ENCODE results near the gene TOMM22. TPM values are rescaled to one million over a fixed set of nuclear protein-coding genes. Genes with fewer than 3 reads are reported as not detected.

Gene TOMM22
- total RNA-seq, 1 experiment from 2014 or later = 56.5 TPM

DNA sequence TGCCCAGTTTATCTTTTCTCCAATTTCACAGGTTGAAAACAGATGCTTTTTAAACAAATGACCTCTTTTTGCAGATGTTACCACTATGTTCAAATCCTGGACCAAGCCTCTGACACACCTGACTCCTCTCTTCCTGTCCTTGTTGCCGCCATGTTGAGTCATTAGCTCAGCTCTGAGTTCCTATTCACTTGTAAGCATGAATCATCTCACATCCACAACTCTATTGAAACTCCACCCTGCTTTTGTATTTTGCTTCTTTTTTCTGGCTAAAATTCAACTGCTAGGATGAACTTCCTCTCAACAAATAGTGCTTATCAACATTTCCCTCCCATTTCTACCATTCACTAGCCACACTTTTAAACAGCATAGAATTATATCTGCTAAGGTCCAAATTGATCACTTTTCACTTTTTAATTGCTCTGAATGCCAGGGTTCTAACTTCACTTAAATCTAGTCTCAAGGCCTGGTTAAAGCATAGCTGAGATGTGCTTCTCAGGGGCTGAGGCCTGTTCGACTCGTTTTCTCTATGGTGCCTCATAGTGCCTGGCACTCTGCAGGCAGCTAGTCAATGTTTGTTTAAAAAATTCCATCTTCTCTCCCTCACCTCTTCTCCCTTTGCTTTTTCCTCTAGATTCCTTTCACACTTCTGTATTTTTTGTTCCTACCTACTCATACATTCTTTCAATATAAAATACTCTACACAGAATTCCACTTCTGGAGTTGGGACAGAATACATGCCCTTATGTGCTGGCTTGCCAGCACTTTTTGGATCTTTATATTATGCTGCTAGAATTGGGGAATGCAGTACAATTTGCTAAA lies 15.1 kb downstream of the TOMM22 start:
- DNase-seq (ENCODE audit: low read depth) = peak; percentile 70

DNA sequence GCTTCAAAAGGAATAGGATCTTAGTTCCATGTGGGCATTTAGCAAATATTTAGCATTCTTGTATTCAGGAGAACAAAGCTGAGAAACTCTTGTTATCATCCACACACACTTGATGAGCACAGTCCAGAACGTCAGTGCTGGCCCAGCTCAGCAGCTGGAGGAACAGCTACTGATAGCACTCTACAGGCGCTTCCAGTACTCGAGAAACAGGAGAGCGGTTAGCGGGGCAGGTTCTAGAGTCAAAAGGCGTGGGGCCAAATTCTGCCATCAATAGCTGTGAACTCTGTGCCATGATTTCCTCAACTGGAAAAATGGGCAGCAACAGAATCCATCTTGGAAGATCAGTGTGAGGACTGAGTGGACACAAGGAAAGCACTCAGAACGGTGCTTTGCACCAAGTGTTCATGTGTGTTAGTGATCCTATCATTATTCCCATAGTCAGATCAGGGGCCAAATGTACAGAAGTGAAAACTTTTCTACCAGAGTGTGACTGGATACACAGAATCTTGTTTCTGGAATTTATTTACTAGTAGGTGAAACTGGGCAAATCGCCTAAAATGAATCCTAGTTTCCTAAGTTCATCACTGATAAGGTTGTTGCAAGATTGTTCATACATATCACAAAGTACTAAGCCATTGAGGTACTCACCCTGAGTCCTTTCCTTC lies 15.8 kb downstream of the TOMM22 start:
- DNase-seq (ENCODE audit: low read depth) = no peak

DNA sequence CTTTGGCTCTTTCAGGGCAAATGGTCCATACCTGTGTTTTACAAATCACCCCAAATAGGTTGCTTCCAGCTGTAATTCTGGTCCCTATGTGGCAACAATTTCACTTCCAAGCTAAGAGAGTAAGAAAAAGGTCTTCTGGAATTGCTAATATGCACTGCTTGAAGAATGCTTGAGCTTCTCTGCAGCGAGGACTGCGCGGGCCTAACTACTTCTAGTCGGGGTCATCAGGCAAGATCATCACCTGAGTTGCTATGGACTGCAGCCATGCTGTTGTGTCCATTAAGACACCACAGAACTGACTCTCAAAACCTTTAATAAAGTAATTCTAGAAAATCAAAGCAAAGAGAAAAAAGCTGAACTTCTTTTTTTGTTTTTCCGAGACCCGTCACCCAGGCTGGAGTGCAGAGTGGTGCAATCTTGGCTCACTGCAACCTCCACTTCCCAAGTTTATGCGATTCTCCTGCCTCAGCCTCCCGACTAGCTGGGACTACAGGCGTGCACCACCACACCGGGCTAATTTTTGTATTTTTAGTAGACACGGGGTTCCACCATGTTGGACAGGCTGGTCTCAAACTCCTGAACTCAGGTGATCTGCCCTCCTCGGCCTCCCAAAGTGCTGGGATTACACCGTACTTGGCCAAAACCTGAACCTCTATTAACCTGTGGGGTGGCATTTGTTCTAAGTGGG lies 16.8 kb downstream of the TOMM22 start:
- DNase-seq (ENCODE audit: low read depth) = no peak

DNA sequence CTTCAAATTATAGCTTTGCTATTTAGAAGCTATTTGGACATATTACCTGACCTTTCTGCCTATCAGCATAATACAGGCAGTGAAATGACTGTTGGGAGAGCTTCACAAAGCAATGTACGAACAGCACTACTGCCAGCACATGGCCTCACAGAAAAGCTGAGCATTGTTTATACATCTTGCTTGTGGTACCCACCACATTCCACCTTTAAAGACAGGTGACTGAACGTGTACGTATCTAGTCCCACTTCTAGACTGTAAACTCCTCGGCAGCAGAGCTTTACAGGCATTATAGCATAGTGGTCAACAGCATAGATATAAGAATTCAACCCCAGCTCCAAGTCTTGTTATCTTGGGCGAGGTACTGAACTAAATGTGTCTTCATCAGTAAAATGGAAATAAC lies 17.4 kb downstream of the TOMM22 start:
- no peak for DNase-seq (ENCODE audit: low read depth)

DNA sequence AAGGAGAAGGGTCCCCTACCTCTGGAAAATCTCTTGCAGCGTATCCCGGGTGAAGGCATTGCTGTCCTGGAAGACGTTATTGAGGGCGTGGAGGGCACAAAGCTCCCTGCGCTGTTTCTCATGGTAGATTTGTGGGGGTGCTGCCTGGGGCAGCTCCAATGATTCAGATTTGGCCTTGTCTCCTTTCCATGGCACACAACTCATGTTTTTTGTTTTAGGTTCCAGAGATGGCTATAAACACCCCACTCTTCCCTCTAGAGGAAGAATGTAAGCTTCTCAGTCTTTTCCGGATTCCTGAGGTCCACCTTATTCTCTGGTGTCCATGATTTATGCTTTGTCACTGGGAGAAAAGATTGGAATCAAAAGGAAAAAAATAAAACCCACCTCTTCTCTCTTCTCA lies 18.0 kb downstream of the TOMM22 start:
- DNase-seq (ENCODE audit: low read depth) = peak; percentile 39

DNA sequence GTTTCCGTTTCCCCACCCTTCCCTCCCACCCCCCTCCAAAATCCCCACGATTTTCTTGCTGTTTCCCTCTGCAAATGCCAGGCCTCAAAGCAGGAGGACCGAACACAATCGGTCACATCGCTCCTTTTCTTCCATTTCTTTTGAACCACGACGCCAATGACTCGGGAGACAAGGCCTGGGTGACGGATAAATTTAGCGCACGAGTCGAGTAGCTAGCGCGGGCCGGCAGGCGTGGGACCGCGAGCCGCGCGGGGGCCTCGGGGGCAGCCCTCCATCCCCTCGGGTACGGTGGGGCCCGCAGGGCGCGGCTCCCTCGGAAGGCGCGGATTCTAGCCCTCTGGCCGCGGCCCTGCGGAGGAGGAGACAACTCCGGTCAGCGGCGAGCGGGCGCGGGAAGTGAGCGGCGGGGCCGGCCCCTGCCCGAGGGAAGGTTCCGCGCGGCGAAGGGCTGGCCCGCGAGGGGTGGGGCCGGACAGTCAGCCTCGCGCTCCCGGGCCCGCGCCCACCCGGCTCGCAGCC lies 18.6 kb downstream of the TOMM22 start:
- peak; percentile 76 for DNase-seq (ENCODE audit: low read depth)

DNA sequence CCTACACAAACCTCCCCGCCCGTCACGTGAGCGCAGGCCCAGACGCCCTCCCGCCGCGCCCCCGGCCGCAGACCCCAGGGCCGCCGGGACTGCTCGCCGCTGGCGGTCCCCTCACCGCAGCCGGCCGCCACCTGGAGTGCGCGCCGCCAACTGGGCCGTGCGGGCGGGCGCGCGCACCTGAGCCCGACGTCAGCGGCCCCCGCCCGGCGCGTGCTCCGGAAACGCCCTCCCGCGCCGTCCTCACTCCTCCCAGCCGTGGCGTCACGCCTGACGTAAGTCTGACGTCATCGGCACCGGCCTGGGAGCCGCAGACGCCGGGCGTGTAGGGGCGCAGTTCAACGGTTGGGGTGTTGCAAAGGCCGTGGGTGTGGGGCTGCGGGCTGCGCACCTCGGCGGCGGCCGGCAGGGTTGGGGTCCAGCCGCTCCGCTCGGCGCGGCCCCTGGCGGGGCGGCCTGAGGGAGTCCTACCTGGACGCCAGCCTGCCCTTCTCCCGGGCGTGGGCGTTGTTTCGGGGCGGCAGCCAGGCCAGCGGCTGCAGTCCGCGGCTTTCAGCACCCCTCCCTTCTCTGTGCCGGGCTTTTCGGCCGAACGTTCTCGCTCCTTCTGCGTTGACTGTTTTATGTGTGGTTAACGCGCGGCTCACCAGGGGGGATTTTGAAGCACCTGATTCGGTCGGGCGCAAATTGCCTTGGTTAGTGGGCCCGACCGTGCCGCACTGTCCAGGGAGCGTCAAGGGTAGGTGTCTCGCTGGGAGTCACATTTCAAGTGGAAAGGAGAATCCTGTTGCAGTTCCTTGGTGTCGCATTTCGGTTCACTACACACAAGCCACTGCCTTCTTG lies 19.3 kb downstream of the TOMM22 start, which contains the start of gene JOSD1:
Gene JOSD1, minus strand, starts transcription at position 155 of the 840 bp plus-strand sequence. CDS start 956 bp downstream, outside the sequence.
- peak; percentile 90 for DNase-seq (ENCODE audit: low read depth)

DNA sequence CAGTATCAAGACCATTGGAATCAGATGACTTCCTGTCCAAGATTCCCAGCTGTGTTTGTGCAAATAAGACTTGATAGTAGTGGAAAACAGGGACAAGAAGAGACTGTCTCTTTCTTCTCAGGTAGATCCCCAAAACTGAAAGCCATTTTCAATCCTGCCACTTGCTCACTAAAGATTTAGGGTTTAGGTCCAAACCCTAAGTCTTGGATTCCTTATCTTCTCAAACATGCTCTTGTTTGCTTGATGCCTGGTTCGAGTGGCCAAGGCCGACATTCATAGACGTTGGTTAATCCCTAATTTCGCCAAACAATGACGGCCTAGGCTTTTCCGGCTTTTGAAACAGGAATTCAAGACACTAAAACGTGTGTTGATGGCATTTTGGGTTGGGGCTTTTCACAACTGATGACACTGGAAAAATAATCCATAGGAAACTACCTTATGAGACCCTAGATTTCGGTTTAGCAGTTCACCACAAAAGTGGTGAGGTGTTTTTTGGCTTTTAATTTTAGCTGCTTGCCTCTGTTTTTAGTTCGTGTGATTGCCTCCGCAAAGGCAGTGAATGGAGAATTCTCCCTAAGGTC lies 23.0 kb downstream of the TOMM22 start:
- no peak for DNase-seq (ENCODE audit: low read depth)

DNA sequence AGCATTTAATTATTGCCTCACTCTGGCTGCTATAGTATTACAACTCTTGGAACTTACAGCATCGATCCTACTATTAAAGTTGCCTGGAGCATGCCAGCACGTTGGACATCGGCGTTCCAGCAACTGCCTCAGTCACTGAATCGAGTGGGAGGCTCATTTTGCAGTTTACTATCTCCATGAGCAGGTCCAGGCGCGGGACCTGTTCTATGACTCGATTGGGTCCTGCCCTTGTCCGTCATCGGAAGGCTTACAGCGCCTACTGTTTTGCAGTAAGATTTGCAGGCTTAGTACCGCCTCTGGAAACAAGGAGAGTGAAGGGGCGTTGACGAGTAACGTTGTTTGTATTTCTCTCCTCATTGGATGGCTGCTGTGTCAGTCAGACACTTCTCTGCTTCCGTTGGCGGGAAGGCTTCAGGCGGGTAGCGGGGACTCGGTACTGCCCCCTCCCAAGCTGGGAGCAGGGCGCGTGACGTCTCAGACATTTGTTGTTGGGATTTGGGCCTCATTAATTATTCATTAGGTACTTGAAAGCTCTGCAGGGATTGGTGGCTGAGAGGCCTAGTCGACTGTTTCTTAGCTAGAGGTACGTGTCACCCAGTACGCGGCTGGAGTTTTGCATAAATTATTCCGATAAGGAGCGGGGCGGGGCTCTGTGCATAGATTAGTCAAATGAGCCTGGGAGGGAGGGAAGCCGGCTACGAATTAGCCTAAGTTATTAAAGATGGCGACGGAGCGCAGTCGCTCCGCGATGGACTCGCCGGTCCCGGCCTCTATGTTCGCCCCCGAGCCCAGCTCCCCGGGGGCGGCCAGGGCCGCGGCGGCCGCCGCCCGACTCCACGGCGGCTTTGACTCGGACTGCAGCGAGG lies 23.7 kb downstream of the TOMM22 start, which contains the start of gene GTPBP1:
Gene GTPBP1, plus strand, starts transcription at position 710 of the 866 bp plus-strand sequence. Its CDS starts 12 bp downstream, at position 722.
- DNase-seq (ENCODE audit: low read depth) = peak; percentile 100

DNA sequence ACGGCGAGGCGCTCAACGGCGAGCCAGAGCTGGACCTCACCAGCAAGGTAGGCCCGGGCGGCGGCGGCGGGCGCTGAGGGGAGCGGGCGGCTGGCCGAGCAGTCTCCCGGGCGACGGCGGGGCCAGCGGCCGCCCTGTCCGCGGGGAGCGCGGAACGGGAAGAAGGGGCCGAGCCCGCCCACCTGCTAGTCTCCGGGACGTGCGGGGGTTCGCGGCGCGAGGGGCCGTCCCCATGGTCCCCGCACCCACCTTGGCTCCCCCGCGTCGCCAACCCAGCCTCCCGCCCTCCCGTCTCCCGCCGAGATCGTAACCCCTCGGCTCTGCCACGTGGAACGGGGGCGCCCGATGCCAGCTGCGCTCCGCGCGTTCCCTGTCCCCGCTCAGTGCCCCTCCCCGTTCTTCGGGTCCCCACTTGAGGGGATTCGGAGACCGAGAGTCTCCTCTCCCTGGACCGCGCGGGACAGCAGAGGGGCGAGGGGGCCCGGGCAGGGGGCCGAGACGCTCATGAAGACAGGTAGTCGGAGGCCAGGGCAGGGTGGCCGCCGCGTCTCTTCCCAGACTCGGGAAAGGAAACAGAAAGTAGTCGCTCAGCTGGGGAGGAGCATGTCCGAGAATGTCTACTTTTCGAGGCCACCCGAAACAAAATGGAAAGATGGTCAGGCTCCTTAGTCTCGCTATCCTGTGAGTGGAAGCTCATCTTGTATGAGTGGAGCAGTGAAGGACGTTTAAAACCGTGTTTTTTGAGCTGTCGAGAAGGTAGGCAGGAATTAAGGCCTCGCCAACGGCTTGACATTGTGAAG lies 24.5 kb downstream of the TOMM22 start:
- DNase-seq (ENCODE audit: low read depth) = peak; percentile 37

DNA sequence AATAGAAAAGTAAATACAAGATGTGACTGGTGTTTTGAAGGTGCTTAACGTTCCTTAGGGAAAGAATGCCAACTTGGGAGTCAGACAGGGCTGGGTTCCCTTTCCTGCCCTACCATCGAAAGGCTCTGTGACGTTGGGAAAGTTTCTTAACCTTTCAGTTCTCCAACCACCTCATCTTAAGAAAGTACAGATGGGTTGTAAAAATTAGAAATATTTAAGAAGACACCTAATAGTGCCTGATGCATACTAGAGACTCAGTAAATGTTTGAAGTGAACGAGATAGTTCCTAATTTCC lies 25.1 kb downstream of the TOMM22 start:
- no peak for DNase-seq (ENCODE audit: low read depth)

DNA sequence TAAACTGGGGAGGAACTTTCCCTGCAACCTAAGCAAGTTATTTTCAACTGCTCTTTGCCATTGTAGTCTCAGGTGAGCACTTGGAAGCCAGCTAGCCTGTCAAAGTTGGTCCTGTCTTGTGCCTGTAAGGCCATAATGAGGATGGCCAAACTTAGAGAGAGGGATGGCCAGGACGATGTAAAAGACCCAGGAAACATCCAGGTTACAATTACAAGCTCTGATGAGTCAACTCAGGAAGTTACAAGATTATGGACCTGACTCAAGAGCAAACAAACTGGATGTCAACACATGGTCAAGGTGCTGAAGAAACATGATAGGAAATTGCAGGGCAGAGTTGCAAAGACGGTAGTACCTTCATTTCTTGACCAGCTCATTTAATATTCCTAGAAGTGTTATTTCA lies 25.6 kb downstream of the TOMM22 start:
- DNase-seq (ENCODE audit: low read depth) = peak; percentile 44

DNA sequence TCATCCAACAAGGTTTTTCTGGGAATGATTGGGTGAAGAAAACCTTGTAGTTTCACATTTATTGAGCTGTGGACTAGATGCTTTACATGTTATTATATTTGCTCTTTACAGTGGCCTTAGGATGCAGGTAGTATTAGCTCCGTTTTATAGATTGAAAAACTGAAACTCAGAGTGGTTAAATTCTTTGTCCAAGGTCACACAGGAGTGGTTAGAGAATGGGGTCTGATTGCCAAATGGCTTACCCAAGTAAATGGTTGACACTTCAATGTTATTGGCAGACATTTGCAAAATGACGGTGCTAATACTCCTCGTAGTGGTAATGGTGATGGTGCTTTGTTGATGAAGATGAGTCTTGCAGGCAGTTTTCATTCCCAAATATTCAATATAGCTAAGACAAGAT lies 26.2 kb downstream of the TOMM22 start:
- DNase-seq (ENCODE audit: low read depth) = no peak

DNA sequence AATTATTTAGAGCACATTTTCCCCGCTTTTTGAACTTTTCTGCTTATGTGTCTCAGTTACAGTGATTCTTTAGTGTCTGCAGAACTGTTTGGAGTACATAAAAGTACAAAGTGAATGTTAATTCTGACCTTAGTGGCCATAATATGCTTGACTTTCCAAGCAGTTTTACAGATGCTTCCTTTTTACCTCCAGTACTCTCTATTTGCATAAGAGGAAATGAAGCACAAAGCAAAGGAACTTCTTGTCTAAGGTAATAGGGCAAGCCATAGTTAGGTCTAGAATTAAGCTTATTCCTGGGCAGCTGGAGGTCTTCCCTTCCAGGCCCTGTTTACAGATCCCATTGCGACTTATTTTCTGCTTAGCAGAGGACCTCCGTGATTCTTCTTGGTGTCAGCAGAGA lies 27.5 kb downstream of the TOMM22 start:
- no peak for DNase-seq (ENCODE audit: low read depth)

DNA sequence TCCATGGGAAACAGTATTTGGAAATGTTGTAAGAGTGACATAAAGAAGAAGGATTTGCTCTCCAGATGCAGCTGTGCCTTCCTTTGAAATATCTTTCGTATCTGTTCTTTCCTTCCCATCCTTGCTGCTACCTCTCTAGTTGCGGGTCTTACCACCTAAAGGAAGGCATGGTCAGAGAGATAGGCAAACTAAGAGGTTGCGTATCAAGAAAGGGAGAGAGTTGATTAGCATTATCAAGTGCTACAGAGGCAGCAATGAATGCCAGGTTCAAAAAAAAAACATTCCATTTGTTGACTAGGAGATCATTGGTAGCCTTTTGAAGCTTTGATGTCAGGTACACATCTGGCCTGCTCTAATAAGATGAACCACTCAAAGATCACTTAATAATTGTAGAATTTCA lies 28.6 kb downstream of the TOMM22 start:
- DNase-seq (ENCODE audit: low read depth) = no peak

DNA sequence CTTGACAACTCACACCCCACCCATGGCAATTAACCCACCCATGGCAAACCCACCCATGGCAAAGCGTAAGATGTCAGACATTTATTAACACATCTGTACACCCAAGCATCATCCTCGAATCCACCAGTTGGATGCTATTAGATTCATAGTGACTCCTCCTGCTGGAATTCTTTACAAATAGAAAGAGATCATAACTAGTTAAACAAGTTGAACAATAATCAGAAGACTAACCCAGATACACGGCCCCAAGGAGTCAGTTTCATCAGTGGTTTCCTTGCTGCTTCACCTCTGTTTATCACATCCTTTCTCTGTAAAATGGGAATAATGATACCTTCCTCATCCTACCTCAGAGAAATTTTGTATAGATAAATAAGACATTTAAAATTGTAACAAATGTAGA lies 29.1 kb downstream of the TOMM22 start:
- no peak for DNase-seq (ENCODE audit: low read depth)

DNA sequence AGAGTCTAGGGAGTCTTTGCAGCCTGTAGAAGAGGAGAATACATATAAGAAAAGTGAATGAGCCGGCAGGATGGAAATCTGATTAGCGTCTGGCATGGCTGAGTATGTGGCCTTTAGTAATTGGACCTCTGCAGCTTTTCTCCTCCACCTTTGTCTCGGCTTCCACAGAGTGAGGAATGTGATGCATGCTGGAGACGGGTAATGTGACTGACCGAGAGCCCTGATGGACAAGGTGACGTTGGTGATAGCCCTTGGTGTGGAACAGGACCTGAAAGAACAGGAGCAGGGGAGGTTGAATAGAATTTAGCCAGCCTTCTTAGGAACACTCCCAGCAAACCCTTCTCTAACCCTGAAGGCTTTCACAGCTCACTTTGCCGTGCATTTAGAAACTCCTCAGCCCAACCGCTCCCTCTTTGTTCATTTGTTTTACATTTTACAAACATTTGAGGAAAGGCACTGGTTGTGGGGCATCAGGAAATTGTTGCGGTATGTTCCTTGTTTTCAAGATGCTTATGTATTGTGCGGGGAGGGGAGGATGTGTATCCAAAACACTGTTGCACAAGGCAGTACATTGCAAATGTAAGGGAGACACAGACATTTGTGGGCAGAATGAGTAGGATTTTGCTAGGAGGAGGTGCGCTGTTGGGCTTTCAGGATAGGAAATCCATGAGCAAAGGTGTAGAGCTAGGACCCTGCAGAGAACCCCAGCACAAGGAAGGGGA lies 30.9 kb downstream of the TOMM22 start:
- DNase-seq (ENCODE audit: low read depth) = no peak

DNA sequence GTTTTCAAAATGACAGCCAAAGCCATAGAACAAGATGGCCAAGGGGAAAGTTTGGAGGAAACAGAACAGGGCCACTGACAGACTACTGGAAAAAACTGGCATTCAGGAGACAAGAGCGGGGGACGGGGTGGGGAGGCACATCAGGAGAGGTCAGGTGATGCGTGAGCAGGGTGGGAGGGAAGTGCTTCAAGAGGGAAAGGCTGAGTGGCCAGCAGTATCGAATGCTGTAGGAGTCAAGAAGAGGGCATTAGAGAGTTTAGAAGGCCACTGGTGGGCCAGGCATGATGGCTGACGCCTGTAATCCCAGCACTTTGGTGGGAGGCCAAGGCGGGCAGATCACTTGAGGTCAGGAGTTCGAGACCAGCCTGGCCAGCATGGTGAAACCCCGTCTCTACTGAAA lies 32.2 kb downstream of the TOMM22 start:
- DNase-seq (ENCODE audit: low read depth) = no peak
